ENCODE results near the gene CREB5.

GRCh38 chr7:28700096-28700495, 287.8 kb downstream of the CREB5 start:
- no peak for TF ChIP-seq CTCF (IDR thresholded peaks at IDR 0.05)
- TF ChIP-seq POLR2A (IDR thresholded peaks at IDR 0.05) = no peak
